ENCODE results near the gene SEPTIN7.

GRCh38 chr7:35826751-35827150 is 25.9 kb downstream of the SEPTIN7 start:
- TF ChIP-seq POLR2A (IDR thresholded peaks at IDR 0.05; ENCODE audit: low read length) (no peak), GATA1 (IDR thresholded peaks at IDR 0.05; ENCODE audit: low read depth, low read length) (no peak)
